Fibroblast of the aortic adventitia (primary cell): Measurements from ENCODE around the gene CD37. TPM values are rescaled to one million over a fixed set of nuclear protein-coding genes. Genes with fewer than 3 reads are reported as not detected.

Experiments used
- DNase-seq: peaks from one replicate; pipeline ENCODE4 v3.0.0-alpha.2; 2010; ENCODE audit warnings: low read depth
- H3K4me3 ChIP-seq: 2 replicates; pipeline ENCODE4 v1.5.1; 2011; ENCODE audit warnings: low read depth, mild to moderate bottlenecking, control low read depth, low read length, moderate library complexity
- CTCF ChIP-seq: IDR thresholded peaks from 2 replicates; pipeline ENCODE4 v1.5.1; 2011; ENCODE audit warnings: mild to moderate bottlenecking, low read length, control low read depth, inconsistent platforms; ENCODE audit not compliant: insufficient read depth
- total RNA-seq: library from RNA; depleted of rRNA; stranded (reverse); fragments of >200 nt; gene quantifications from 2 replicates; pipeline ENCODE4 v1.2.3, GENCODE V29; 2012; ENCODE audit warnings: low replicate concordance

CD37 gene
- total RNA-seq, 1 donor: not detected

GRCh38 chr19:49340865-49341718 lies 5.9 kb downstream of the CD37 start:
- TF ChIP-seq CTCF: no peak
- DNase-seq: no peak
- no peak overlapping the region for H3K4me3 ChIP-seq

GRCh38 chr19:49342291-49342721 lies 7.1 kb downstream of the CD37 start:
- no peak overlapping the region for H3K4me3 ChIP-seq
- TF ChIP-seq CTCF: no peak
- DNase-seq: no peak

GRCh38 chr19:49343123-49343522 lies 7.9 kb downstream of the CD37 start:
- no peak overlapping the region for H3K4me3 ChIP-seq
- no peak for DNase-seq

GRCh38 chr19:49344505-49345423 lies 9.6 kb downstream of the CD37 start:
- TF ChIP-seq CTCF: no peak
- no peak for DNase-seq
- H3K4me3 ChIP-seq: no peak overlapping the region

More at GRCh38 chr19:49343123-49343522, 7.9 kb downstream of the CD37 start:
- no peak for TF ChIP-seq CTCF

GRCh38 chr19:49347191-49347590 lies 12.0 kb downstream of the CD37 start:
- TF ChIP-seq CTCF: no peak
- no peak overlapping the region for H3K4me3 ChIP-seq
- DNase-seq: no peak

GRCh38 chr19:49347835-49348234 lies 12.6 kb downstream of the CD37 start:
- peak; percentile 30 for TF ChIP-seq CTCF
- no peak overlapping the region for H3K4me3 ChIP-seq
- DNase-seq: peak; percentile 71
